Epithelial cell of esophagus (primary cell): ENCODE results near the gene PRR35.

ENCODE experiments used
- DNase-seq: peaks from one replicate; pipeline ENCODE4 v3.0.0; 2010; ENCODE audit warnings: low read depth
- H3K4me3 ChIP-seq: 2 replicates; pipeline ENCODE4 v1.5.1; 2011; ENCODE audit warnings: mild to moderate bottlenecking, low read length, control low read depth
- CTCF ChIP-seq: IDR thresholded peaks from 2 replicates; pipeline ENCODE4 v1.5.1; 2011; ENCODE audit warnings: low read depth, mild to moderate bottlenecking, low read length, control low read depth, inconsistent platforms; ENCODE audit not compliant: insufficient read depth; ENCODE audit errors: missing control alignments

The PRR35 gene

GRCh38 chr16:560204-560700 lies at the start of gene PRR35:
Gene PRR35 (plus strand): TSS chr16:560394. CDS start chr16:563295, 2,901 bp downstream.
- TF ChIP-seq CTCF = no peak

GRCh38 chr16:512802-513201 lies 47.4 kb upstream of the PRR35 start:
- DNase-seq = no peak
- H3K4me3 ChIP-seq = no peak overlapping the region
- no peak for TF ChIP-seq CTCF

More at GRCh38 chr16:560204-560700, at the start of gene PRR35:
- no peak within 1 kb of the TSS for H3K4me3 ChIP-seq
- DNase-seq = no peak

- no peak for DNase-seq
- H3K4me3 ChIP-seq = no peak overlapping the region
- TF ChIP-seq CTCF = no peak
Observed at GRCh38 chr16:513950-514349, 46.2 kb upstream of the PRR35 start.

- no peak overlapping the region for H3K4me3 ChIP-seq
- TF ChIP-seq CTCF = no peak
- DNase-seq = no peak
Observed at GRCh38 chr16:515175-515938, 44.8 kb upstream of the PRR35 start.

GRCh38 chr16:515939-516226 lies 44.3 kb upstream of the PRR35 start:
- no peak for TF ChIP-seq CTCF

GRCh38 chr16:516301-516700 lies 43.9 kb upstream of the PRR35 start:
- no peak for TF ChIP-seq CTCF
- DNase-seq = no peak
- no peak overlapping the region for H3K4me3 ChIP-seq

More at GRCh38 chr16:515939-516226, 44.3 kb upstream of the PRR35 start:
- DNase-seq = no peak
- H3K4me3 ChIP-seq = no peak overlapping the region

GRCh38 chr16:518858-519257 lies 41.3 kb upstream of the PRR35 start:
- no peak for DNase-seq
- TF ChIP-seq CTCF = no peak
- no peak overlapping the region for H3K4me3 ChIP-seq
